ENCODE results near the gene ERCC6L2. TPM values are rescaled to one million over a fixed set of nuclear protein-coding genes. Genes with fewer than 3 reads are reported as not detected.

Gene ERCC6L2
- total and polyA plus RNA-seq, 2 donors (not counting 3 experiments of a cell fraction or from before 2014, with no cell fraction given), result 4.7 to 31.8 TPM

DNA sequence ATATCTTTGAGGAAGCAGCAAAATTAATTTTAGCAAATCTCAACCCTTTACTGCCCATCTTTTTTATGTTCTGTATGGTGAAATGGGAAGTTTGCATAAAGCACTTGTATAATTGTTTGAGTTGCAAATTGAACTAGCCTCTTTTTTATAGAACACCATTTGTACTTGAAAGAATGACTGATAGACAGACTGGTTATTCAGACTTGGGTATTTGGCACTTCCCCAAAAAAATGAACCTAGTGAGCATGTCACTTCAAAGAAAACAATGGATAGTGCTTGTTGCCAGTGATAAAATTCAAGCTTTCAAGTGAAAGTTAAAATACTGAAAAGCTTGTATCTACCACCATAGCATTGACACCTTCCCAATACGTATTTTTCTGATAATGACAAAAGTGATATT is 115.8 kb downstream of the ERCC6L2 start:
- no peaks in the 10 kb centered on the region for H3K79me2 ChIP-seq (ENCODE audit: control insufficient read depth, insufficient read depth, low read length)
- DNase-seq (ENCODE audit: low read depth, low spot score) (peak; percentile 61), FAIRE-seq (peak; percentile 71)
- BruUV-seq (replicated peaks), result no TSS peak
- intact Hi-C loops (cut with micrococcal nuclease) (no loop called here), dilution Hi-C loops (cut with MboI; ENCODE audit: extremely low pct_ligation_motif_present, low sequenced_read_pairs) (no loop called here)
- H3K4me3 ChIP-seq (replicated peaks in 1 of 3; ENCODE audit: insufficient read depth in 1 of 3, low read depth in 1 of 3, low read length in 3 of 3), result no peak overlapping the region
- H3K36me3 ChIP-seq (ENCODE audit: control insufficient read depth in 2 of 2, extremely low read depth in 1 of 2, insufficient read depth in 2 of 2, low read length in 2 of 2), result no peaks in the 10 kb centered on the region
- no peaks in the 10 kb centered on the region for H4K20me1 ChIP-seq (replicated peaks; ENCODE audit: control insufficient read depth, extremely low read depth, insufficient read depth, low read length)
- H3K9me1 ChIP-seq (replicated peaks; ENCODE audit: control insufficient read depth, extremely low read depth, insufficient read depth, low read length), result no peaks in the 10 kb centered on the region
- H3K27ac ChIP-seq (ENCODE audit: insufficient read depth, low read depth, low read length), result no peak overlapping the region
- H3K9me3 ChIP-seq (replicated peaks; ENCODE audit: control insufficient read depth, insufficient read depth, low read length), result no peaks in the 10 kb centered on the region
- ChIA-PET CTCF (no interaction called here), POLR2A (no interaction called here)
- H3K27me3 ChIP-seq (ENCODE audit: control insufficient read depth in 2 of 2, insufficient read depth in 2 of 2, low read length in 2 of 2), result no peaks in the 10 kb centered on the region
- H3K9ac ChIP-seq (replicated peaks; ENCODE audit: extremely low read depth, insufficient read depth, low read length), result no peak overlapping the region
- TF ChIP-seq JUN (IDR thresholded peaks at IDR 0.05; ENCODE audit: borderline replicate concordance, insufficient read depth, insufficient read length, low read depth) (no peak), MYC (IDR thresholded peaks at IDR 0.05; ENCODE audit: low read depth, low read length) (no peak), FOS (IDR thresholded peaks at IDR 0.05; ENCODE audit: borderline replicate concordance, insufficient read depth, low read length) (no peak), MAX (IDR thresholded peaks at IDR 0.05; ENCODE audit: insufficient read depth, insufficient read length) (no peak), GATA2 (IDR thresholded peaks at IDR 0.05; ENCODE audit: insufficient read depth, insufficient read length, low read depth, low read length) (no peak), POLR2A (IDR thresholded peaks at IDR 0.05; ENCODE audit: low read depth, low read length) (no peak), EZH2 (IDR thresholded peaks at IDR 0.05; ENCODE audit: borderline replicate concordance, low read depth, low read length, severe bottlenecking) (no peak)
- TF ChIP-seq, protein P1, sequence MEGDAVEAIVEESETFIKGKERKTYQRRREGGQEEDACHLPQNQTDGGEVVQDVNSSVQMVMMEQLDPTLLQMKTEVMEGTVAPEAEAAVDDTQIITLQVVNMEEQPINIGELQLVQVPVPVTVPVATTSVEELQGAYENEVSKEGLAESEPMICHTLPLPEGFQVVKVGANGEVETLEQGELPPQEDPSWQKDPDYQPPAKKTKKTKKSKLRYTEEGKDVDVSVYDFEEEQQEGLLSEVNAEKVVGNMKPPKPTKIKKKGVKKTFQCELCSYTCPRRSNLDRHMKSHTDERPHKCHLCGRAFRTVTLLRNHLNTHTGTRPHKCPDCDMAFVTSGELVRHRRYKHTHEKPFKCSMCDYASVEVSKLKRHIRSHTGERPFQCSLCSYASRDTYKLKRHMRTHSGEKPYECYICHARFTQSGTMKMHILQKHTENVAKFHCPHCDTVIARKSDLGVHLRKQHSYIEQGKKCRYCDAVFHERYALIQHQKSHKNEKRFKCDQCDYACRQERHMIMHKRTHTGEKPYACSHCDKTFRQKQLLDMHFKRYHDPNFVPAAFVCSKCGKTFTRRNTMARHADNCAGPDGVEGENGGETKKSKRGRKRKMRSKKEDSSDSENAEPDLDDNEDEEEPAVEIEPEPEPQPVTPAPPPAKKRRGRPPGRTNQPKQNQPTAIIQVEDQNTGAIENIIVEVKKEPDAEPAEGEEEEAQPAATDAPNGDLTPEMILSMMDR (IDR thresholded peaks at IDR 0.05; ENCODE audit: extremely low read depth in 1 of 2, insufficient read depth in 1 of 2, low read depth in 1 of 2, low read length in 2 of 2), result no peak
- no peaks in the 10 kb centered on the region for H3K4me1 ChIP-seq (ENCODE audit: control insufficient read depth, extremely low read depth, insufficient read depth, low read length)
- H2AFZ ChIP-seq (ENCODE audit: low read depth, low read length), result no peak overlapping the region
- H3K4me2 ChIP-seq (ENCODE audit: insufficient read depth, low read length), result no peak overlapping the region
